ENCODE results near the gene AQP1. TPM values are rescaled to one million over a fixed set of nuclear protein-coding genes. Genes with fewer than 3 reads are reported as not detected.

AQP1 gene
- total RNA-seq, 1 experiment from 2014 or later: 0.15 TPM

- no peak overlapping the region for H4K8ac ChIP-seq (replicated peaks; ENCODE audit: insufficient read length, low read depth, low read length)
- H3K79me2 ChIP-seq (ENCODE audit: insufficient read depth, low read length): no peaks in the 10 kb centered on the region
- H3K27ac ChIP-seq (ENCODE audit: insufficient read length, low read depth, low read length): no peak overlapping the region
- no peak overlapping the region for H3K14ac ChIP-seq (ENCODE audit: insufficient read depth, low read length)
- no peaks in the 10 kb centered on the region for H3K27me3 ChIP-seq (ENCODE audit: insufficient read depth, low read length)
- no peak overlapping the region for H2AK5ac ChIP-seq (ENCODE audit: insufficient read length, low read length)
- no peaks in the 10 kb centered on the region for H3K79me1 ChIP-seq (ENCODE audit: insufficient read depth, low read depth, low read length, poor library complexity, severe bottlenecking)
- no peak overlapping the region for H3T11ph ChIP-seq (ENCODE audit: low read length)
- no peak overlapping the region for H2BK20ac ChIP-seq (ENCODE audit: low read depth, low read length, poor library complexity, severe bottlenecking)
- TF ChIP-seq, protein P1, sequence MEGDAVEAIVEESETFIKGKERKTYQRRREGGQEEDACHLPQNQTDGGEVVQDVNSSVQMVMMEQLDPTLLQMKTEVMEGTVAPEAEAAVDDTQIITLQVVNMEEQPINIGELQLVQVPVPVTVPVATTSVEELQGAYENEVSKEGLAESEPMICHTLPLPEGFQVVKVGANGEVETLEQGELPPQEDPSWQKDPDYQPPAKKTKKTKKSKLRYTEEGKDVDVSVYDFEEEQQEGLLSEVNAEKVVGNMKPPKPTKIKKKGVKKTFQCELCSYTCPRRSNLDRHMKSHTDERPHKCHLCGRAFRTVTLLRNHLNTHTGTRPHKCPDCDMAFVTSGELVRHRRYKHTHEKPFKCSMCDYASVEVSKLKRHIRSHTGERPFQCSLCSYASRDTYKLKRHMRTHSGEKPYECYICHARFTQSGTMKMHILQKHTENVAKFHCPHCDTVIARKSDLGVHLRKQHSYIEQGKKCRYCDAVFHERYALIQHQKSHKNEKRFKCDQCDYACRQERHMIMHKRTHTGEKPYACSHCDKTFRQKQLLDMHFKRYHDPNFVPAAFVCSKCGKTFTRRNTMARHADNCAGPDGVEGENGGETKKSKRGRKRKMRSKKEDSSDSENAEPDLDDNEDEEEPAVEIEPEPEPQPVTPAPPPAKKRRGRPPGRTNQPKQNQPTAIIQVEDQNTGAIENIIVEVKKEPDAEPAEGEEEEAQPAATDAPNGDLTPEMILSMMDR (conservative IDR thresholded peaks at IDR 0.05): no peak
- H3K56ac ChIP-seq (ENCODE audit: insufficient read length, low read depth, low read length): no peak overlapping the region
- DNase-seq: no peak
- no CpG with 5 or more reads among the region's 11 CpGs for WGBS (ENCODE audit: extremely low coverage, insufficient read length, low lambda C conversion rate)
- H3K9me3 Mint-ChIP-seq: no peaks in the 10 kb centered on the region
- H2AFZ ChIP-seq (ENCODE audit: low read length): no peak overlapping the region
- peaks cover 0 to 22% of the 10 kb centered on the region in 2 experiments; a peak in 2 of 4 replicates for H3K4me1 Mint-ChIP-seq
- no peak overlapping the region for H4K91ac ChIP-seq (ENCODE audit: insufficient read length, low read depth, low read length)
- H3K27me3 Mint-ChIP-seq (ENCODE audit: low read depth): peaks cover 5% of the 10 kb centered on the region; the same call in 1 of the 2 replicates
- no peak overlapping the region for H2BK12ac ChIP-seq (ENCODE audit: insufficient read length, low read depth, low read length)
- no peaks in the 10 kb centered on the region for H3K4me1 ChIP-seq (ENCODE audit: insufficient read depth, low read length)
- no peak overlapping the region for H3K4me2 ChIP-seq (ENCODE audit: insufficient read depth, insufficient read length, low read length)
- no peaks in the 10 kb centered on the region for H3K9me3 ChIP-seq (ENCODE audit: control insufficient read depth, low read depth, low read length)
- H3K23ac ChIP-seq (ENCODE audit: insufficient read length, low read depth, low read length): no peak overlapping the region
- H2BK5ac ChIP-seq (ENCODE audit: insufficient read length, low read length): no peak overlapping the region
- no peak overlapping the region for H3K4me3 Mint-ChIP-seq
- no peak overlapping the region for H3K18ac ChIP-seq (ENCODE audit: insufficient read length, low read depth, low read length)
- no peaks in the 10 kb centered on the region for H3K36me3 Mint-ChIP-seq (ENCODE audit: insufficient read depth in 1 of 3, low read depth in 3 of 3)
- H2BK15ac ChIP-seq (ENCODE audit: low read depth, low read length): no peak overlapping the region
- no peak overlapping the region for H3K9ac ChIP-seq (ENCODE audit: extremely low read depth, insufficient read length, low read length)
- H3K4ac ChIP-seq (ENCODE audit: low read depth, low read length): no peak overlapping the region
- H4K5ac ChIP-seq (ENCODE audit: insufficient read length, low read depth, low read length): no peak overlapping the region
- no peak overlapping the region for H2BK120ac ChIP-seq (ENCODE audit: low read depth, low read length, poor library complexity, severe bottlenecking)
- H3K23me2 ChIP-seq (ENCODE audit: insufficient read length, low read depth, low read length, poor library complexity, severe bottlenecking): no peaks in the 10 kb centered on the region
- no peak overlapping the region for H3K27ac Mint-ChIP-seq
- no peaks in the 10 kb centered on the region for H4K20me1 ChIP-seq (ENCODE audit: control insufficient read depth, insufficient read depth, insufficient read length)
Measured at GRCh38 chr7:30920021-30920583, 8.4 kb downstream of the AQP1 start.

Measured in H9 (cell line).